ENCODE results near the gene ADAMTS5. TPM values are rescaled to one million over a fixed set of nuclear protein-coding genes. Genes with fewer than 3 reads are reported as not detected.

ADAMTS5 gene
- total RNA-seq, 2 donors from 2014 or later: 6.1 to 10.9 TPM

DNA sequence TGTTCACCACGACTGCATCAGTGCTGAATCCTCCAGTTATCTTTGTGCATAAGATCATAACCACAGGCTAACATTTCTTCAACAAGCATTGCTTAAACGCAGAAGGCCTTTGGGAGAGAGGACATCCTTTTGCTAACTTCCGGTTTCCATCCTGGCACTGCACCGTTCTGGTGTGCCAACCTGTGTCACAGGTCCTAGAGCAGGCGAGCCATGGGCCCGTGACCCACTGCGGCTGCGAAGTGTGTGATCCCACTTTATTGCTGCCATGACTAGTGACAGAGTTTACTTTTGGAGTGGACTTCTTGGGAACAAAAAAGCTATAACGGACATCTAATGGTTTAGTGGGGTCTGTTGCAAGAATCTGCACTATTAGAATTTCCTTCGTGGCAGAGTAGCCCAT lies 42.9 kb downstream of the ADAMTS5 start:
- peaks cover 9% of the 10 kb centered on the region for H3K36me3 ChIP-seq
- no peak for DNase-seq (ENCODE audit: low spot score)
- no peaks in the 10 kb centered on the region for H3K4me1 ChIP-seq
- H3K9me3 ChIP-seq: no peaks in the 10 kb centered on the region
- no peak overlapping the region for H3K4me3 ChIP-seq
- H3K27ac ChIP-seq: no peak overlapping the region
- H3K27me3 ChIP-seq: no peaks in the 10 kb centered on the region
- TF ChIP-seq, protein P1, sequence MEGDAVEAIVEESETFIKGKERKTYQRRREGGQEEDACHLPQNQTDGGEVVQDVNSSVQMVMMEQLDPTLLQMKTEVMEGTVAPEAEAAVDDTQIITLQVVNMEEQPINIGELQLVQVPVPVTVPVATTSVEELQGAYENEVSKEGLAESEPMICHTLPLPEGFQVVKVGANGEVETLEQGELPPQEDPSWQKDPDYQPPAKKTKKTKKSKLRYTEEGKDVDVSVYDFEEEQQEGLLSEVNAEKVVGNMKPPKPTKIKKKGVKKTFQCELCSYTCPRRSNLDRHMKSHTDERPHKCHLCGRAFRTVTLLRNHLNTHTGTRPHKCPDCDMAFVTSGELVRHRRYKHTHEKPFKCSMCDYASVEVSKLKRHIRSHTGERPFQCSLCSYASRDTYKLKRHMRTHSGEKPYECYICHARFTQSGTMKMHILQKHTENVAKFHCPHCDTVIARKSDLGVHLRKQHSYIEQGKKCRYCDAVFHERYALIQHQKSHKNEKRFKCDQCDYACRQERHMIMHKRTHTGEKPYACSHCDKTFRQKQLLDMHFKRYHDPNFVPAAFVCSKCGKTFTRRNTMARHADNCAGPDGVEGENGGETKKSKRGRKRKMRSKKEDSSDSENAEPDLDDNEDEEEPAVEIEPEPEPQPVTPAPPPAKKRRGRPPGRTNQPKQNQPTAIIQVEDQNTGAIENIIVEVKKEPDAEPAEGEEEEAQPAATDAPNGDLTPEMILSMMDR (IDR thresholded peaks at IDR 0.05): no peak

DNA sequence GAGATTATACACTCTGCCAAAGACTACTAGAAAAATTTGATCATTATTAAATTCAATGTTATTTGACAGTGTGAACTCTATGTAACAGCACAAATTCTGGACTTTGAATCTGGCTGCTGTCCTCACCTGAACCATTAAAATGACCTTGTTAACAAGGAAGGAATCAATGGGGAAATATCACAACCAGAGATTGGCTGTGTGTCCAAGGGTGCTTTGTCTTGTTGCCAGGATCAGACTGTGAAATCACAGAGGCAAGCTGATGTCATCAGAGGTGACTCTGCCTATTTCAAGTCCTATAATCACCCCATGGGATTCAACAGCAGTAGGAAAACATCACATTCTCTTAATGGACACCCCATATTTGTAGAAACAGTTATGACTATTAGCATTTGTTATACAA lies 46.8 kb downstream of the ADAMTS5 start:
- no peaks in the 10 kb centered on the region for H3K27me3 ChIP-seq
- H3K9me3 ChIP-seq: no peaks in the 10 kb centered on the region
- peaks cover 5% of the 10 kb centered on the region for H3K36me3 ChIP-seq
- no peaks in the 10 kb centered on the region for H3K4me1 ChIP-seq
- DNase-seq (ENCODE audit: low spot score): no peak
- TF ChIP-seq, protein P1 (IDR thresholded peaks at IDR 0.05): no peak
- no peak overlapping the region for H3K4me3 ChIP-seq
- H3K27ac ChIP-seq: no peak overlapping the region

DNA sequence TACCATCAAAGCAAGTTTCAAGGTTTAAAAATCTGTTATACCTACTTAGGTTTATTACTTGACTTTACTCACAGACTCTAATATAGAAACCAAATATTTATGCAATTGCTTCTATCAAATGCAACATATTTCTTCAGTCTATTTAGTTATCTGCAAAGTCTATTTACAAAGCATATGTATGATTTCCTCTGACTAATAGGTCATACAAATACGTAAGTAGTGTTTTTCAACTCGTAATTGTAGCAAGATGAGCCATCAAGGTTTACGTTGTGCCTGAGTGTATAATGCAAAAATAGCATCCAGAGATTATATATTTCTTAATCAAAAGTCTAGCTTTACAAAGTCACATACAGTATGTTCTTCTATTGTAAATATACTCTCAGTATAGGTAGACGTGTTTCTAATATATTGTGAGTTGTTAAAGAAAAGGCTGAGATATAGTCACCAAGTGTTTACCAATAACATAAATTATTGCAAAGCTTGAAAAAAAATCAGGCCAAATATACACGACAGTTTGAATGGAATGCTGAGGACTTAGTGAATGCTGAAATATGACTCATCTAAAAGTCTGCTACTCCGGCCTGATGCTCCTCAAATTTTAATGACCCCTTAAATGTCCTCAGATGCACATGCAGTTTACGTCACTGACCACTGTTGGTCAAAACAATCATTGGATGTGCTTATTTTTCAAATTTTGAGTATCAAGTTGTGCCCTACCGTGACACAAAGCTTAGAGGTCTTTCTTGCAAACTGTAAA lies 48.4 kb downstream of the ADAMTS5 start:
- Histone ChIP-seq H3K4me3 (no peak overlapping the region), H3K9me3 (peaks cover 0 to 14% of the 10 kb centered on the region in 2 donors), H3K4me1 (no peaks in the 10 kb centered on the region), H3K27ac (no peak overlapping the region), H3K36me3 (no peaks in the 10 kb centered on the region), H3K27me3 (no peaks in the 10 kb centered on the region)
- TF ChIP-seq, protein P1 (IDR thresholded peaks at IDR 0.05): no peak
- DNase-seq (ENCODE audit: low spot score): no peak

DNA sequence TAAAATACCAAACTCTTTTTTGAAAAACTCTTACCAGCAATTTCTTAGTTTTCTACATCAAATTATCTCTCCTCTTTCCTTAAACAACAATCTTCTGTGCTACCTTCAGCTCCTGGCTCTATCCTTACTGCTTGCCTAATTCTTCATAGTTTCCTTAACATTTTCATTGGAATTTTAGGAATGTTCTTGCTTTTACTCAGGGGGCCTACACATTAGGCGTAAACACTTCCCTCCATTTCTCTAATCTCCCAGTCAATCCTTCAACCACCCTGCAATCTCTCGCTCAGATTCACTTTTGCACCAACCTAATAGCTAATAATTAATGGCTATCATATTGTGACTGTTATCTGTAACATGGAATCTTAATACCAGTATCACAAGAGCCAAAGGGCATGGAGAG lies 50.1 kb downstream of the ADAMTS5 start:
- TF ChIP-seq, protein P1 (IDR thresholded peaks at IDR 0.05): no peak
- H3K27me3 ChIP-seq: no peaks in the 10 kb centered on the region
- DNase-seq (ENCODE audit: low spot score): no peak
- H3K9me3 ChIP-seq: peaks cover 0 to 18% of the 10 kb centered on the region in 2 donors
- no peak overlapping the region for H3K4me3 ChIP-seq
- no peaks in the 10 kb centered on the region for H3K36me3 ChIP-seq
- H3K27ac ChIP-seq: no peak overlapping the region
- no peaks in the 10 kb centered on the region for H3K4me1 ChIP-seq

DNA sequence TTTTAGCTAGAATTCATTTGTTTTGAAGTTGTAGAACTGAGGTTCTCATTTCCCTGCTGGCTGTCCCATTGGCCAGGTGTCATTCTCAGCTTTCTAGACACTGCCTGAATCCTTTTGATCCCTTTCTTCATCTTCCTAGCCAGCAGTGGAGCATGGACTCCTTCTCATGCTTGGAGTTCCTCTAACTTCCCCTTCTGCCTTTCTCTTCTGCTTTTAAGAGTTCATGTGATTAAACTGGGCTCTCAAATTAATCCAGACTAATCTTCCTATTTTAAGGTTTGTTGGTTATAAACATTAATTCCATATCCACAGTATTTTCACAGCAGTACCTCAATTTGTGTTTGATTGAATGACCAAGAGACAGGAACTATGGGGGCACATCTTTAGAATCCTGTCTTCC lies 52.3 kb downstream of the ADAMTS5 start:
- TF ChIP-seq, protein P1 (IDR thresholded peaks at IDR 0.05): no peak
- H3K4me3 ChIP-seq: no peak overlapping the region
- DNase-seq (ENCODE audit: low spot score): no peak
- peaks cover 0 to 18% of the 10 kb centered on the region in 2 donors for H3K9me3 ChIP-seq
- H3K4me1 ChIP-seq: no peaks in the 10 kb centered on the region
- H3K27ac ChIP-seq: no peak overlapping the region
- H3K27me3 ChIP-seq: no peaks in the 10 kb centered on the region
- H3K36me3 ChIP-seq: no peaks in the 10 kb centered on the region

DNA sequence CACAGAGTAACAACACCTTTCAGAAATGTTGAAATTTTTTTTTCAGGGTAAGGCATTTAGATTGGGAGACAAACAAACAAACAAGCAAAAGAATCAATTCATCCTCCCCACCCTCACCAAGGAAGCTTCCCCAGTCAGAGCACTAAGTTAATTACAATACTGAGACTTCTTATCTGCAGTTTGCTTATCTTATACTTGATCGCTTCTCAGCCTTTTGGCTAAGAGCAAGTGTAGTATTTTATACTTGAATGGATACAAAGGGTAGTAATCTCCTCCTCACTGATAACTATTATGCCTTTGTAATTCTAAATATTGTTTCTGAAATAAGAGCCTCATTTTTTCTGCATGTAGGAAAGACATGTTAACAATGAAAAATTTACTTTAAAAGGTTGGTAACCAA lies 54.4 kb downstream of the ADAMTS5 start:
- Histone ChIP-seq H3K9me3 (peaks cover 0 to 18% of the 10 kb centered on the region in 2 donors), H3K36me3 (no peaks in the 10 kb centered on the region), H3K27ac (no peak overlapping the region), H3K4me1 (no peaks in the 10 kb centered on the region), H3K27me3 (no peaks in the 10 kb centered on the region), H3K4me3 (no peak overlapping the region)
- TF ChIP-seq, protein P1 (IDR thresholded peaks at IDR 0.05): no peak
- no peak for DNase-seq (ENCODE audit: low spot score)
